SIG-M5 treated with dmso at 0.1 percent for 504 hours (cell line): ENCODE data around the gene FCHO2.
"Not testable (repeated sequence)": the region's sequence is repeated elsewhere in the genome, so short reads cannot be mapped to it uniquely, and the experiment has no call there.

Experiments
- DNase-seq: peaks from one replicate; lab custom pipeline; 2025; ENCODE audit not compliant: unreplicated experiment; lab: John Stamatoyannopoulos, UW

Gene FCHO2, protein sequence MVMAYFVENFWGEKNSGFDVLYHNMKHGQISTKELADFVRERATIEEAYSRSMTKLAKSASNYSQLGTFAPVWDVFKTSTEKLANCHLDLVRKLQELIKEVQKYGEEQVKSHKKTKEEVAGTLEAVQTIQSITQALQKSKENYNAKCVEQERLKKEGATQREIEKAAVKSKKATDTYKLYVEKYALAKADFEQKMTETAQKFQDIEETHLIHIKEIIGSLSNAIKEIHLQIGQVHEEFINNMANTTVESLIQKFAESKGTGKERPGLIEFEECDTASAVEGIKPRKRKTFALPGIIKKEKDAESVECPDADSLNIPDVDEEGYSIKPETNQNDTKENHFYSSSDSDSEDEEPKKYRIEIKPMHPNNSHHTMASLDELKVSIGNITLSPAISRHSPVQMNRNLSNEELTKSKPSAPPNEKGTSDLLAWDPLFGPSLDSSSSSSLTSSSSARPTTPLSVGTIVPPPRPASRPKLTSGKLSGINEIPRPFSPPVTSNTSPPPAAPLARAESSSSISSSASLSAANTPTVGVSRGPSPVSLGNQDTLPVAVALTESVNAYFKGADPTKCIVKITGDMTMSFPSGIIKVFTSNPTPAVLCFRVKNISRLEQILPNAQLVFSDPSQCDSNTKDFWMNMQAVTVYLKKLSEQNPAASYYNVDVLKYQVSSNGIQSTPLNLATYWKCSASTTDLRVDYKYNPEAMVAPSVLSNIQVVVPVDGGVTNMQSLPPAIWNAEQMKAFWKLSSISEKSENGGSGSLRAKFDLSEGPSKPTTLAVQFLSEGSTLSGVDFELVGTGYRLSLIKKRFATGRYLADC

GRCh38 chr5:72955768-72956323 lies at the start of gene FCHO2:
FCHO2 (plus strand) TSS chr5:72956041; CDS start chr5:72956097, 56 bp downstream.
- peak; percentile 91 for DNase-seq

DNA sequence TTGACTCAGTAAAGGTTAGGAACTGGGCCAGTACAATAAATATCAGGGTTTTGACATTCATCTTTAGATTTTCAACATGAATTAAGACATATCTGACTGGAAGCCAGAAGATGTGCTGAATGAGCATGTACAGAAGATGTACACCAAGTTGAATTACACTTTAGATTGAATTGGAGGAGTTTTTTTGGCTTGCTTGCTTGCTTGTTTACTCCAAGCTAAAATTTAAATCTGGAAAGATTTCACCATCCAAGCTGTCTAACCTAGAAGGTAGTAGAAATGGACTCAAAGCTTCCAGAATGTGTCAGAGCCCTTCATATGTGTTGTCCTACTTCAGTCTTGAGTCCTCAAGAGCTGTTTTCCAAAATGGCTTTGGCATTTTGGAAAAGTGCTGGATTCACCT lies 49.0 kb upstream of the FCHO2 start:
- DNase-seq = no peak

DNA sequence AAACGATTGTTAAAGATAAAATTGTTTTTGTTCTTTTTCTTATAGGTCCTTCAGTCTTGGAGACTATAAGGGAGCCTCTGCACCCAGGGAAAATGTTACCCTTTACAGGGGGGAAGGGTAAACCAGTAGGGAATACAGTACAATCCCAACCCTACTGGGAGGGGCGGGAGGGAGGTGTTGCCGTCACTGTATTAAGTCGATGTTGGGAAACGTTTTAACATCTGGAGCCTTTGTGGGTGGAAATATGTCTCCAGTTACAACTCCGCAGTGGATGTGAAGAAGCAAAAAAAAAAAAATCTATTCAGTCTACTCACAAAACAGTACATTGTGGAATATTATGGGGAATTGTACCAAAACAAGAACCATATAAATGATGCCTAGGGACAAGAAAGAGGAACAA lies 47.2 kb upstream of the FCHO2 start:
- no peak for DNase-seq

DNA sequence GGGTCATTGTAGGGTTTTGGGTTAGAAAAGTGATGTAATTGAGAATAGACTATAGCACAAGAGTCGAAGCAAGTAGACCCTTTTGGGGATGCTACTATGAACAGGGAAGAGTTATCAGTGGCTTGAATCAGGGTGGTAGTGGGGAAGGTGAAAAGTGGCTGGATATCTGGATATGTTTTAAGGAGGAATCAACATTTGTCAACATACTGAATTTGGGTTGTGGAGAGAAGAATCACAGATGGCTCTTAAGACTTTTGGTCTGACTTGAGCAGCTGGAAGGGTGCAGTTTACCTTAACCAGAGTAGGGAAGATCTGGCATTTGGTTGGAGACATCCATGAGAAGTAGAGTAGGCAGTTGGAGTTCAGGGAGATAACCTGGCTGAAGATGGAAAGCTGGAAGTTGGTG lies 38.5 kb upstream of the FCHO2 start:
- no peak for DNase-seq

DNA sequence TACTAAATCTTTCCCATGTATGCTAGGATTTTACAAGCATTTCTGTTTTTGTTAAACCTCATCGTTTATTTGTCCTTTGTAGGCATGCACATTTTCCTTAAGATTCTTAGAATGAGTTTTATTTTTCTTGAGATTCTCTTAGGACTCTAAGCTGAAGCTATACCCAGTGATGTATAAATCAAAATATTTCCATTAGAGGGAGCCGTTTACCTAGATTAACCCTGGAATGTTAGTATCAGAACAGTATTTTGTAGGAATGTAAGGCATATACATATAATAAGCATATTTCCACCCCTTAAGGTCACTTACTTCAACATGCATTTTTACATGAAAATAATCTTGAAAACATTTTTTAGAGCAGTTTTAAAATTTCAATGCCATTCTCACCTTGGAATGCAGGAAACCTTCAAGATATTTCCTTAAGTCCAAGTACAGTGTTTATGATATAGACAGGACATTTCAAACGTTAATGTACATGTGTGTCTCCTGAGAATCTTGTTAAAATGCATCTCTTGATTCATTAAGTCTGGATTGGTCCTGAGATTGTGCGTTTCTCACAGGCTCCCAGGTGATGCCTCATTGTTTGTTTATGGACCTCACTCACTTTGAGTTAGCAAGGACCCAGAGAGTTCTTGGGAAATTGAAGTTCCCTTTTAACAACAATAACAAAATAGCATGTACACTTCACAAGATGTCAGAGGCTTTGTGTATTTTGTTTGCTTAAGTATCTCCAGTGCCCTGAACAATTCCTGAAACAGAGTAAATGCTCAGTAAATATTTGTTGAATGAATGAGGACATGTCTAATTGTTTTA lies 34.9 kb upstream of the FCHO2 start:
- peak; percentile 31 for DNase-seq

DNA sequence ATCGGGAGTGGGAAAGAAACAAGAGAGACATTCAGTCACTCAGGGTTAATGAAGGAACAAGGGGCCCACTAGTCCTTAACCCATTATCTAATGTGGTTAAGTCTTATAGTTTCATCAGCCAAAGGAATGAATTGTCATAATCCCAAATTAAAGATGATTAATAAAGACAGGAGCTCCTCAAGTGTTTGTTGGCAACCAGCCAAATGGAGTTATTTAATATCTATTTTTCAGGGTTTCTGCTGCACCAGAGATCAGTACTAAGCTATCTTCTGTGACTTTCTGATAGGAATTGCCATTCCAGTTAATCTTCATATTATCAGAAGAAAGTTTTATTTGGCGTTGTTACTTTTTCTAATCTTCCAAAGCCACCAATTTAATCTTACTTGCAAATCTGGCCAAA lies 34.0 kb upstream of the FCHO2 start:
- DNase-seq = no peak

- DNase-seq = no peak
Measured at GRCh38 chr5:72922422-72922821, 33.4 kb upstream of the FCHO2 start.

DNA sequence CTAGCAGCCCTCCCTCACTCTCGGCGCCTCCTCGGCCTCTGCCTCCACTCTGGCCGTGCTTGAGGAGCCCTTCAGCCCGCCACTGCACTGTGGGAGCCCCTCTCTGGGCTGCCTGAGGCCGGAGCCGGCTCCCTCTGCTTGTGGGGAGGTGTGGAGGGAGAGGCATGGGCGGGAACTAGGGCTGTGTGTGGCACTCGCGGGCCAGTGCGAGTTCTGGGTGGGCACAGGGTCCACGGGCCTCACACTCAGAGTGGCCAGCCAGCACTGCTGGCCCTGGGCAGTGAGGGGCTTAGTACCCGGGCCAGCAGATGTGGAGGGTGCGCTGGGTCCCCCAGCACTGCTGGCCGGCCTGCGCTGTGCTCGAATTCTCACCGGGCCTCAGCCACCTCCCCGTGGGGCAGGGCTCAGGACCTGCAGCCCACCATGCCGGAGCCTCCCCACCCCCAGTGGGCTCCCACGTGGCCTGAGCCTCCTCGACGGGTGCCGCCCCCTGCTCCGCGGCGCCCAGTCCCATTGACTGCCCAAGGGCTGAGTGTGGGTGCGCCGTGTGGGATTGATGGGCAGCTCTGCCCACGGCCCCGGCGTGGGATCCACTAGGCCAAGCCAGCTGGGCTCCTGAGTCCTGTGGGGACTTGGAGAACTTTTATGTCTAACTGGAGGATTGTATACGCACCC lies 30.4 kb upstream of the FCHO2 start:
- no peak for DNase-seq

DNA sequence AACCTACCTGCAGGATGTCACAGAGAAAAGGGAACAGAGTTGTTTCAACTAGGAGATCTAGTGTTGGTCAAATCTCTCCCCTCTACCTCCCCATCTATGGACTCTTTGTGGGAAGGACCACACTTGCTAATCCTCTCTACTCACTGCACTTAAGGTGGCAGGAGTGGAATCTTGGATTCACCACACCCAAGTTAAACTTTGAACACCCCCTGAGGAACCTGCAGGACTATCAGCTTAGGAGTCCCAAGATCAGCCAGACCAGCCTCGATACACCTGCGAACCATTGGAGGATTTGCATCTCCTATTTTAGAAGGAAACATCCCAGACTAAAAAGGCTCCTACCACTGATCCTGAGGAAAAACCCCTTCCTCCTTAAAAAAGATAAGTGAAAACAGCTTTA lies 23.2 kb upstream of the FCHO2 start:
- DNase-seq = not testable (repeated sequence)

- DNase-seq = not testable (repeated sequence)
Measured at GRCh38 chr5:72934953-72935725, 20.7 kb upstream of the FCHO2 start.

DNA sequence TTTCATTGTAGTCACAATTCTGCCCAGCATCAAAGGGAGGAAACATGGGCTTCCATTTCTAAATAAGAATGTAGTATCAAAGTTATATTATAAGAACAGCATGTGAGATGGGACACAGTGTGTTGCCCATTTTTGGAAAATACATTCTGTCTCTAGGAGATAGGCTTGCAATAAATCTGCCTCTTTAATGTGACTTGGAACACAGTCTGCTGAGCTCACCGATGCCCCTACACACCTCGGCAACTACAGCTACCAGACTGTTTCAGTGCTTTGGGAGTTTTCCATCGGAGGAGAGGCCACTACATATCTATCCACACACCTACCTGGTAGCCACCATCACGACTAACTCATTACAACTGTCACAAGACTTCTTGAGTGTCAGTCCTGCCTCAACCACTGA lies 18.9 kb upstream of the FCHO2 start:
- DNase-seq = no peak

- peak; percentile 66 for DNase-seq
Measured at GRCh38 chr5:72937517-72938061, 18.3 kb upstream of the FCHO2 start.

GRCh38 chr5:72938206-72938605 lies 17.6 kb upstream of the FCHO2 start:
- no peak for DNase-seq

DNA sequence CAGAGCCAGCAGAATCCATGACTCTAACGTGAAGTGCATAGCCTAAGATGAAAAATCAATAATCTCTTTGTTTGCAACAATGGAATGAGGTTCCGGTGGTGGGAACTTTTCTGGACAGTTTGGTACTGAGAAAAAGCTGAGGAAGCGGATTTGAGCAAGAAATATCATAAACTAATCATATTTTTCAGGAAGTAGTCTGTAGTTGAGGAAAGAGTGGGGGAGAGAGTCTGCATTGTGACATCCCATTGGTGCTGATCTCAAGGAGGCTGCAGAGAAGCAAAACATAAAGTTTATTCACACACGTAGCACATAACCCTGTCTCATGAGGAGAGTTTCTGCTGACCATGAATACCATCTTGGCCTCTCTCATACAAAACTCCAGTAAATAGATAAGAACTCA lies 15.8 kb upstream of the FCHO2 start:
- peak; percentile 73 for DNase-seq

- no peak for DNase-seq
Measured at GRCh38 chr5:72943307-72943706, 12.5 kb upstream of the FCHO2 start.

DNA sequence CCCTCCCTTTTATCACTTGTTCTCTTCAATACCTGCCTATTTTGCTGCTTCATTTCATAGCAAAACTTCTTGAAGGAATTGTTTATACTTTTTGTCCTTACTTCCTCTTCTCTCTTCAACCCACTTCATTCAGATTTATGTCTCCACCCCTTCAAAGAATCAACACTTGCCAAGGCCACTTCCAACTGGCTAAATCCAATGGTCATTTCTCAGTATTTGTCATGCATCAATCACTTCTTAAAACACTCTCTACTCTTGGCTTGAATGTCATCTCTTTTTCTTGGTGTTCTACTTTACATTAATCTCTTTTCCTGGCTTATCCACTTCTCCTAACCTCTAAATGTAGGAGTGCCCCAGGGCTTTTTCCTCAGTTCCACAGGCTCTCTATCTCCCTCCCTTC lies 8.3 kb upstream of the FCHO2 start:
- DNase-seq = no peak

GRCh38 chr5:72949481-72949880 lies 6.4 kb upstream of the FCHO2 start:
- DNase-seq = peak; percentile 17

DNA sequence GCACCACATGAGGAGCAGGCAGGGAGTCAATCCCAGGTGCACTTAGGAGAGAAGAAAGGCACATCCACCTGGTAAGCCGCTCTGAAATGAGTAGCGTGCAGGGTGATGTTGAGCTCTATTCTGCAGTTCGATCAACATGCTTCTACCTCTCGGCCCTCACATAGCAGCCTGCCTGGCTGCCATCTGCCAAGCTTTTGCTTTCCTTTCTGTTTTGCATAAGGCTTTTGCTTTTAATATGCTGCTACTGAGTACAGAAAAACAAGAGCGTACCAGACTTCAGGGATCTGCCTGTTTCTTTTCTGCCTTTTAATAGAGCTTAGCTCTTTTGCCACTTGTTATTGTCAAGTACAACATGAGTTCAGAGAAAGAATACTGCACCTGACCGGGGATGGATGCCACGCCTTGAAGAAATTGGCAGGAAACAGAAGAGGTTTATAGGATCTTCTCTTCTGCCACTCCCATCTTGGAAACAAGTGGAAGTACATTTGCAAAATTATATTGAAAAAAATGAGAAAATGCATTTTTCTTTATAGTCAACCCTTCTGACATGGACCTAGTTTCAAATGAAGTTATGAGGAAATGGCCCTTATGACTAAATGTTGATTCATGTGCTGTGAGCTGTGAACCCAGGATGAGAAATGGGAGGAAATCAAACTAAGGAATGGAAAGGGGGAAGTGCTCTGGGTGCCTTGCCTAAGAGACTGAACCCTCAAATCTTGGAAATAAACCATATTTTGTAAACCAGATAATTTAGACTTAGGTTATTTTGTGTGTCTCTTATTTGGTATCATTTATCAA lies 4.0 kb upstream of the FCHO2 start:
- peak; percentile 83 for DNase-seq

DNA sequence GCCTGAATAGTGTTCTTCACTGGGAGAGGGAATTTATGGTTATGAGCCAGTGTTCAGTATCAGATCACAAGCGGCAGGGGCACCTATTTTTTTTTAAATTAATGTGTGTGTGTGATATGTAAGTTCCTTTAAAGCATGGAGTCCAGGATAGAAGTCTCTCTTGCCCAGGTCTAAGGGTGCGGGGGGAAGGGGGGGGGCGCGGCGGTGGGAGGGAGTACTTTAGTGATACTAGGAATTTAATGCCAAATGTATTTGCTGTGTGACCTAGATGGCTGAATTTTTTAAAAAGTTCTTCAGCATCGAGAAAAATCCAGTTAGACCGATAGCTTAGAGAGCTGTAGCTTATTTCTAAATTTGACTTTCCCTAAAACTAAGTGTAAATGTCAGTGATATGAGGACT lies 1.5 kb upstream of the FCHO2 start:
- DNase-seq = no peak
